ENCODE measurements around the gene ANXA2.
A peak's percentile ranks its signal among the peaks of the same experiment; 100 is the strongest.

Gene ANXA2

GRCh38 chr15:60396958-60397771, 621 bp downstream of the ANXA2 start:
- peak; percentile 73 for DNase-seq
- Histone ChIP-seq H3K4me3 (ENCODE audit: low read depth, low read length) (peak overlapping the region; percentile 67), H3K27me3 (no peaks in the 10 kb centered on the region), H3K36me3 (peaks cover 17% of the 10 kb centered on the region), H3K4me1 (peaks cover 38% of the 10 kb centered on the region), H3K9me3 (no peaks in the 10 kb centered on the region)
- TF ChIP-seq CTCF (IDR thresholded peaks at IDR 0.05; ENCODE audit: low read depth, low read length), result no peak

DNA sequence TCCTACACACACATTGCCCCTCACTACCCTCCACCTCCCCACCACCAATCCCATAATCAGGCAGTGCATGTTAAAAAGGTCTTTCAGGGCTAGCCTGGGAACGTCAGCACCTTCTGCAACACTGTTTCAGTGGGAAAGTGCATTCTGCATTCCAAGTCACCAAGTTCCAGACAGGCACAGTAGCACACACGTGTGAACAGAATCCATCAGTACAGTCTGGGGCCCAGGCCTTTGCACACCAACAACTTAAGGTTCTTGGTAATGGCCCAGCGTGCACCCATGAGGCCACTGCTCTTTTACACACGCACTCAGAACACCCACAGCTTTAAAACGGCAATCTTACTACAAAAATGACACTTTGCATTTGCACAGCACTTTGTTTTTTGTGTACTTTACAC, 1.2 kb downstream of the ANXA2 start:
- DNase-seq, result no peak
- Histone ChIP-seq H3K36me3 (peaks cover 21% of the 10 kb centered on the region), H3K9me3 (no peaks in the 10 kb centered on the region), H3K27me3 (no peaks in the 10 kb centered on the region), H3K4me3 (ENCODE audit: low read depth, low read length) (peak overlapping the region; percentile 67), H3K4me1 (peaks cover 43% of the 10 kb centered on the region)
- TF ChIP-seq CTCF (IDR thresholded peaks at IDR 0.05; ENCODE audit: low read depth, low read length), result no peak

- Histone ChIP-seq H3K27me3 (no peaks in the 10 kb centered on the region), H3K9me3 (no peaks in the 10 kb centered on the region), H3K36me3 (peaks cover 23% of the 10 kb centered on the region), H3K4me3 (ENCODE audit: low read depth, low read length) (no peak overlapping the region; the same call in 1 of the 2 replicates), H3K4me1 (peaks cover 47% of the 10 kb centered on the region)
- DNase-seq, result no peak
- no peak for TF ChIP-seq CTCF (IDR thresholded peaks at IDR 0.05; ENCODE audit: low read depth, low read length)
These were observed 1.7 kb downstream of the ANXA2 start for GRCh38 chr15:60396100-60396499.

DNA sequence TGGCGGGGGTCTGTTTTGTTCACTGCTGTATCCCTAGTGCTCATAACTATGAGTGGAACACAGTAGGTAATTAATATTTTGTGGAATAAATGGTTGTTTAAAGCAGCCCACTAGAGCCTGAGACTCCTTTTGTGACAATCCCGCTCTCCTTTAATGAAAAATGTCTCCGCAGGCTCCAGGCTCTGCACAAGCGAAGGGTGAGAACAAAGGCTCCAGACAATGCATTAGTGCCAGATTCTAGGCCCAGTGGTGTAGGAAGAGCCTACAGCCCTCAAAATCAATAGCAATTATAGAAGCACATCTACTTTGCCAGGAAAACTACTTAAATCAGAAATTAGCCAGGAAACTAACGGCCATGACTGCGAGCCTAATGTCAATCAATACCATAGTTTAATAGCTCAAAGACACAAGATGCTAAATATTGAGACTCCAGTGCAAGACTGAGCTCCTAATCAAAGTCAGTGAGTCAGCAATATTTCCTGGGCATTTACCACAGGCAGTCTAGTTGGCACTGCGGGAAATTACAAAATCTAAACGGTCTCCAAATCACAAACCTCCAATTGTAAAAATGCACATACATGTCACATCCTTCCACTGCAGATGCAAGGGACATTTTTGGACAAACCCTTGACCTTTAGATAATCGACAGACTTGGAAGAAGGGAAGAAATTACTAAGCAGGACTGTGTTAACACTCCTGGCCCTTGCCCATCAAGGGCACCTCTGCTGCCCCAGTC, 2.3 kb downstream of the ANXA2 start:
- TF ChIP-seq CTCF (IDR thresholded peaks at IDR 0.05; ENCODE audit: low read depth, low read length), result no peak
- H3K9me3 ChIP-seq, result no peaks in the 10 kb centered on the region
- peaks cover 24% of the 10 kb centered on the region for H3K36me3 ChIP-seq
- peaks cover 52% of the 10 kb centered on the region for H3K4me1 ChIP-seq
- DNase-seq, result no peak
- H3K4me3 ChIP-seq (ENCODE audit: low read depth, low read length), result no peak overlapping the region
- no peaks in the 10 kb centered on the region for H3K27me3 ChIP-seq

DNA sequence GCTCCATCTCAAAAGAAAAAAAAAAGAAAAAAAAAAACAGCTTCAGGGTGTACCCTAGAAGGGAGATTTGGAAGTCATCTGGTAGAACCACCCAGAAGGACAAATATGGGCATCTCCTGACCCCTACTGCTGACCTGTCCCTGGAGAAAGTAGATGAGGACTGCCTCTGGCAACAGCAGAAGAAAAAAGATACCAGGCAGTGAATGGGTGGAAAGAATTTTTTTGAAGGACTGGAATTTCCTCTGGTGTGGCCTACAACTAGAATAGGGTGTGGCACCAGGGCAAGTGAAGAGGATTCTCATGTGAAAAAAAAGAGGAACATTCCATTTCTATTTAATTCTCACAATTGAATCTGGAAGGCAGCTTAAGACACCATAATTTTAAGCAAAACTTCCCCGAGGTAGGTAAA, 3.1 kb downstream of the ANXA2 start:
- no peak for TF ChIP-seq CTCF (IDR thresholded peaks at IDR 0.05; ENCODE audit: low read depth, low read length)
- Histone ChIP-seq H3K4me3 (ENCODE audit: low read depth, low read length) (no peak overlapping the region), H3K9me3 (no peaks in the 10 kb centered on the region), H3K4me1 (peaks cover 52% of the 10 kb centered on the region), H3K36me3 (peaks cover 24% of the 10 kb centered on the region), H3K27me3 (no peaks in the 10 kb centered on the region)
- DNase-seq, result no peak
